NCI-H187 (cell line): ENCODE measurements around the gene ZNF462.

Experiments
- DNase-seq, 2 experiments: peaks; one replicate each; lab custom pipeline; 2025; lab: John Stamatoyannopoulos, UW

Gene ZNF462

GRCh38 chr9:107007402-107007801 lies 144.4 kb downstream of the ZNF462 start:
- DNase-seq: no peak

DNA sequence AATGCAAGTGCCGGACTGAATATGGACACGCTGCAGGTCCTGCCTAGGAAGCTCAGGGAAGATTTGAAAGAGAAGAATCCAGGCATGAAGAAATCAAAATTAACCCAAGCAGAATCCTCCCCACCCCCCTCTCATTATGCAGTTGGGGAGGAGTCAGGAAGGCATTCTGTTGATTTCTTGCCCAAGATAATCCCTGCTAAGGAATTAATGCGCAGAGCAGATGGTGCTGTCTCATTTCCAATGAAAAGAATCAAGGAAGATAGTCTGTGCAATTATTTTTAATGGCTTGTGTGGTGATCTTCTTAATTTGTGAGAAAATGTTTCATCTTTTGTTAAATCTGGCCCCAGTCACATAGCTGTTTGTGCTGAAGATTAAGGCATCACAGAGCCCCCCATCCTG lies 145.0 kb downstream of the ZNF462 start:
- DNase-seq: no peak

GRCh38 chr9:107008447-107008846 lies 145.5 kb downstream of the ZNF462 start:
- no peak for DNase-seq

DNA sequence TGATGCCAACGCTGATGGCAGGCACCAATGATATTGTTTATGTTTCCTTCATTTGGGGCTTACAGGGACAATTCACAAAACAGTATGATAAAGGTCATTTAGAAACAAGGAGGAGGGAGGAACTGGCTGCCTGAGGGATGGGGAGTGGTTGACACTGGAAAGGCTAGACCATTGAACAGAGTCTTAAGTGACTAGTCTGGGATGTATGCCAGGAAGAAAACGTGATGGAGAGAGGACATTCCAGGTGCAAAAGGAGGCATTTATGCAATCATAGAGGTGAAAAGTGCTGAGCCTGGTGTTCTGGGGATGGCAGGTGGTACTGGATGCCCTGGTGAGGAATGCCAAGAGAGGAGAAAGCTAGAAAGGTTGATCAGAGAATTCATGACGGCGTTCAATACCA lies 153.4 kb downstream of the ZNF462 start:
- no peak for DNase-seq

DNA sequence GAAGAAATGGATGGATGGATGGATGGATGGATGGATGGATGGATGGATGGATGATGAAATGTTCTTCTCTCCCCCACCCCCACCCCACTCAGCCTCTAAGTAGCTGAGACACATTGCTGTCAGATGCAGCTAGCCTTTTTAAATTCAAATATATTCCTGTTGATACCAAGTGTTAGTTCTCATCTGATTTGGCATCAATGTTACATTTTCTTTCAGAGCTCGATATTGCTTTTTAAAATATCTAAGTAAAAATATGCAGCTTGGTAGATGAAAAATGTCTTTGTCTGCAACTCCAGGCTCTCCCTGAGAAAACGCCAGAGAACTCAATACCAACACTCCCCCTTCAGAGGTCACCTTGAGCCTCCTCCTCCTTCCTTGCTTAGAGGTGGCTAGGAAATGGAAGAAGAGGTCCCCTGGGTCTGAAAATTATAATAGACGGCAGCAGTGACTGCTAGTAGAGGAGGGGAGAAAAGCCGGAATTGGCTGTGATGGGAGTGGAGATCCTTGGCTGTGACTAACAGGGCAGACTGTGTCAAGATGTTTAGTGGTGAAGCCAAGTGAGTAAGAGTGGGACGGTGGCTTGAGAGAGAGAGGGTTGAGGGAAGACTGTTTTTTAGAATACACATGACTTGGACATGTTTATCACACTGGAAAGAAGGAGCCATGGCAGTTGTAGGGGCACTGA lies 156.0 kb downstream of the ZNF462 start:
- no peak for DNase-seq

DNA sequence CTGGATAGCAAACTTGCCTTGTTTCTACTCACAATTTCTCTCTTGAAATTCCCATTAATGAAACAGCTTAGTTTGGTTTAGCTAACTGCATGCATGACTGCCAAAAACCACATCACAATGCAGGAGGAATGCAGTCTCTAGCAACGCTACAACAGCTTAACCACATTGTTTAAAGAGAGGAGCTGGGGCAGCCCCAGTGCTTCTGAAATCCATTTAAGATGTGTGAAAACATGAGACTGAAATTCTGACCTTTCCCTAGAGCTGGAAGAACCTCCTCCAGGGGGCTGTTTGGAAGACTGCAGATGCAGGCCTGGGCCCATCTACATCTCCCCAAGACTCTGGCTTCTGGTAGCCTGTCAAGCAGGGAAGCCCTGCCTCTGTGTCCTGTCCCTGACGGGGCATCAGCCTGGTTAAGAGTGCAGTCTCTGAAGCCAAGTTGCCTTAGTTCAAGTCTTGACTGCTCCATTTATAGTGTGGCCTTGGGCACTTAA lies 157.1 kb downstream of the ZNF462 start:
- no peak for DNase-seq

GRCh38 chr9:107024193-107024592 lies 161.2 kb downstream of the ZNF462 start:
- DNase-seq: no peak

- no peak for DNase-seq
These were observed 162.5 kb downstream of the ZNF462 start for GRCh38 chr9:107025260-107026035.

- DNase-seq: no peak
These were observed 166.2 kb downstream of the ZNF462 start for GRCh38 chr9:107029146-107029545.

GRCh38 chr9:107033966-107034365 lies 171.0 kb downstream of the ZNF462 start:
- DNase-seq: no peak

DNA sequence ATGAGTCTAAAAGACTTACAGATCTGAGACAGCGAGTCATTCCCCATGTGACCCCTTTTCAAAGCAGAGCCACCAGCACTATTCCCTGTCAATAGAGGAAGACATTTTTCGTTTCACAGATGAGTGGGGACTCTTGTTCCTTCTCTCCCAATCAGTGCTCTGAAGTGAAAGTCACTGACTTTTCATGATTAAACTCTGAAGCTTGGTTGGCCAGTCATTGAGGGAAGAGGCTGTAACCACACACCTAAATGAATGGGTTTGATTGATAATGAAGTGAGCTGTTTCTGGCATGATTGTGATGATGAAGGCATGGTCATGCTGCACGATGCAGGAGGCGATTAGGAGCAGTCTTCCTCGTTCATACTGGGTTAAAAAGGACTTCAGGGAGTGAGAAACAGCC lies 171.9 kb downstream of the ZNF462 start:
- DNase-seq: no peak

DNA sequence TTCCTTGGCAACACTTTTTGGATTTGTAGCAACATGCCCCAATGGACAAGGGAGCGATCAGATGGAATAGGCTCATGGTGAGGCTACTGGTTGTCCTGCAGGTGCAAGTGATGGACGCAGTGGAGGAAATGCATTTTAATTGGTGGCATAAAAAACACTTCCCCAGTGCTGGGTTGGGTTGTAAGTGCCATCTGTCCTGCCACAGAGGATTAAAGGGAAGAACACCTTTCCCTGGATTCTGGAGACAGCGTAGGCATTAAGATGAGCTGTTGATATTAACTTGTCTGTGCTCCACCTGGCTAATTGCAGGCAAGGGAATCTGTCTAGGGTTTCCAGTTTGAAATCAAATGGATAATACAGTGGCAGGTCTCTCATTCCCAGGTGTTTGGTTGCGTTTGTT lies 173.4 kb downstream of the ZNF462 start:
- no peak for DNase-seq

GRCh38 chr9:107039542-107039941 lies 176.6 kb downstream of the ZNF462 start:
- peak in 1 of 2 experiments; percentile 7 for DNase-seq

DNA sequence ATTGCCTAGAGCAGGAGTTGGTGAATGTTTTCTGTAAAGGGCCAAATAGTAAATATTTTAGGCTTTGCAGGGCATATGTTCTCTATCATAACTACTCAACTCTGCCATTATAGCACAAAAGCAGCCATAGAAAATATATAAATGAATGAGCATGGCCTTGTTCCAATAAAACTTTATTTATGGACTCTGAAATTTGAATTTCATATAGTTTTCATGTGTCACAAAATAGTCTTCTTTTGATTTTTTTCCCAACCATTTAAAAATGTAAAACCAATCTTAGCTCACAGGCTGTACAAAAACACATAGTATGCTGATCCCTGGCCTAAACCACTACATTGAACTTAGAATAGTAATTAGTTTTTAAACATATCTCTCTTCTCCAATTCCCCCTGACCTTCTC lies 179.6 kb downstream of the ZNF462 start:
- no peak for DNase-seq

DNA sequence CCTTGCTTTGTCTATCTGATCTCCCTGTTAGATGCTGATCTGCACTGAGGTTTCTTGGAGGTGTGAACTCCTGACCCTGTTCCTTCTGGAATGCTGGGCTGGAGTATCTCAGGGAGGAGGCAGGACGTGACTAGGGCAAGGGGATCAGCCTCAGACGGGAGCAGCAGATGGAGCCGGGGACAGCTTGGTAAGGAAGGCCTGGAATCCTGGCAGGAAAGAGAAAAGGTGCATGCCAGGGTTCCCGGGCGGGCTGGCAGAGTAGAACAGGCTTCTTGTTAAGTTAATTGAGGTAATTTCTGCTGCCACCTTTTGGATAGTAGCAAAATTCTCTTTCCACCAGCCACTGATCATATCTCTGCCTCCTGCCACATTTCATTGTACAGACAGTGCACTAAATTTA lies 180.9 kb downstream of the ZNF462 start:
- no peak for DNase-seq

DNA sequence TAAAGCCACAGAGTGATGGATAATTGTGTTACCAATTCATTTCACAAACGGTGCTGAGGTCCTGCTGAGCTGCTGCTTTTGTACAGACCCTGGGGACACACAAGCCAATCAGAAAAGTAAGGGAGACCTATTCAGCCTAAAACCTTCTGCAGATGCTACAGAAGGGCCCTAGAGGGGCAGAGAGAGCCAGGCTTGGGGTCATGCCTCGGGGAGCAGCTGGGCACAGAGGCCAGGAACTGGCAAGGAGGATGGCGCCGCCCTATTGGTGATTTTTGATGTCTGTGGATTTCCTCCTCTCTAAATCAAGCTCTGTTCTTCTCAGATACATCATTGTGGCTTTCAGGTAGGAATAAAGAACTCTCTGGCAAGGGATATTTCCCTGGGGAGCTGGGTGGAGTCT lies 181.9 kb downstream of the ZNF462 start:
- no peak for DNase-seq

- DNase-seq: no peak
These were observed 183.7 kb downstream of the ZNF462 start for GRCh38 chr9:107046692-107047091.

GRCh38 chr9:107049046-107049802 lies 186.3 kb downstream of the ZNF462 start:
- DNase-seq: no peak

- no peak for DNase-seq
These were observed 186.8 kb downstream of the ZNF462 start for GRCh38 chr9:107049803-107050184.

DNA sequence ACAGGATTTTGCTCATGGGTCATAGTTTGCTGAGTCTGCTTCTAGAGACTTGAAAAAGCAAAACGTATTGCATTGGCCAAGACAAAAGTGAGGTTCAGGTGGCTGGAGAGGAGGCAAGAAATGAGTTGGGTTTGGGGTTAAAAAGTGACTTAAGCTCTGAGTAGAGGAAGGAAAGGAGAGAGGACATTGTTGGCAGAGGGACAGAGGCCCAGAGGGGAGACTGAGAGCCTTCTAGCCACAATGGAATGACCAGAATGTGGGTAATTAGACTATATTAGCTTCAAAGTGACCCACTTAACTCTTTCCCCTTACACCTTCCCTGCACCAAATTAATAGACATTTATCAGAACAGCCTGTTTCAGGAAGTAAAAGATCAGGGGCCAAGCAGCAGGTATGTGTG lies 188.4 kb downstream of the ZNF462 start:
- no peak for DNase-seq

DNA sequence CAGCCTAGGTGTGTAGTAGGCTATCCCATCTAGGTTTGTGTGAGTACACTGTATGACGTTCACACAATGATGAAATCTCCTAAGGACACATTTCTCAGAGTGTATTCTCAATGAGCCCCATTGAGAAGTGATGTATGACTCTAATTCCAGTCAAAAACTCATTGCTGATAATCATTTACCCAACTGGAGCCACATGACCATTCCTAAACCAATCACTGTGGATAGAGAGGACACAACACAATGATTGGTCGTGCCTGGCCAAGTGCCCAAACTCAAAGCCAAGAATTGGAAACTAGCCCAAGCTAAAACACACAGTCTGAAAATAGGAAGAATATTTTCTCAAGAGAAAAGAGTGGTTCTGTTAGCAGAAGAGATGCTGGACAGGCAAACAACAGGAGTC lies 191.2 kb downstream of the ZNF462 start:
- DNase-seq: no peak

- no peak for DNase-seq
These were observed 196.3 kb downstream of the ZNF462 start for GRCh38 chr9:107059220-107059619.

- no peak for DNase-seq
These were observed 197.1 kb downstream of the ZNF462 start for GRCh38 chr9:107060062-107060461.
